ENCODE data around the gene RNF114.
A peak's percentile ranks its signal among the peaks of the same experiment; 100 is the strongest.

RNF114 gene

DNA sequence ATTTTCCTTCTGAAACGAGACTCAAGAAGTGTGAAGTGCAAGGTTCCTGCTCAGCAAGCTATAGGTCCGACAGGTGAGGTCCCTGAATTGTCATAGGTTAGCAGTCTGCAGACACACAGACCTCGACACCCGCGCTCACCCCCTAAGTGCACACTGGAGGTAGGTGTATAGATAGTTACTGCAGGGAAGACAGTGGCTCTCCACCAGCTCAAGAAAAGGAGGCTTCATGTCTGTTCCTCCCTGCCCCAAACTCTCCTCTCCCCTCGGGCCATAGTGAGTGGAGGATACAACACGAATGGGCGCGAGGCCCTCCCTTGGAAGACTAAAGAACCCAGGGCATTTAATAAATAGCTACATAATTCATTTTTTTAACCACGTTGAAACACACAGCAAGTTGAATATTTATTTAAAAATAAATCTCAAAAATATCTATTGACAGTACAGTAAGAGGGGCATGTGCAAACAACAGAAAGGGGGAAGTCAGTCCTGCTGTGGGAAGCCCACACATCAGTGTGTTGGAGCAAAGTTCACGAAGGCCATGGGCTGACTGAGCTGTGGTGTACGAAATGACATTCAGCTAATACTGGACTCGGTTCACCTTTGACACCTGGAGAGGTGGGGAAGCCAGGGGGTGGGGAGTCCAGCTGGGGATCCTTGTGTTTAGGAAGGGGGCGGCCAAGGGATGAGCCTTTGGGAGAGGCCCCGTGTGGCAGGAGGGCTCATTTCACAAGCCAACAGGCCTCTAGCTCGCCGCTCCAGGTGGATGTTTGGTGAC is 31.6 kb upstream of the RNF114 start:
- no peak for DNase-seq

DNA sequence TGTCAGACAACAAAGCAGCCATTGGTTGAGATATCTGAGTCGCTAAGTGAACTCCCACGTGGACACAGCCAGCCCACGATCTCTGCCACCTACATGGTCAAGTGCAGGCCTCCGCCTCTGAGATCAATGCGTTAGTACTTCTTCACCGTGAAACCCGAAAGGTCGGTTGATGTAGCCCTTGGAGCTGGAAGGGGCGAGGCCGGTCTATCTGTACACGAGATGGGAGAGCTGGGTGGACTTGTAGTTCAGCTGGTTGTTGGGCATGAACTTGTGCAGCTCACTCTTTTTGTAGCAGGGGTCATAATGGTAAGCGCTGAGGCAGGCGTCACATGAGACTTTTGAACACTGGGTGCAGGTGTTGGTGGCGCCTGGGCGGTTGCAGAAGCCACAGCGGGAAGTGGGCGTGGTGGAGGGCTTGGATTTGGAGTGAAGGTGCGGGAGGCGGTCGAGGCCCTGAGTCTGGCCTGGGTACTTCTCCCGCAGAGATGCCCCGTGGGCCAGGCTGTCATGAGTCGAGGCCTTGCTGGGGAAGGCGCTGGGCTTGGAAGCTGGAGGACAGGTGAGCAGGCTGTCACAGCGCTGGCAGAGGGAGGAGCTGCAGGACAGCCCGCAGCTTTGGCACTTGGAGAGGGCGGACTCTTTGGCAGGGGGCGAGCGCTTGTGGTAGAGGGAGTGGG is 30.6 kb upstream of the RNF114 start:
- no peak for DNase-seq

DNA sequence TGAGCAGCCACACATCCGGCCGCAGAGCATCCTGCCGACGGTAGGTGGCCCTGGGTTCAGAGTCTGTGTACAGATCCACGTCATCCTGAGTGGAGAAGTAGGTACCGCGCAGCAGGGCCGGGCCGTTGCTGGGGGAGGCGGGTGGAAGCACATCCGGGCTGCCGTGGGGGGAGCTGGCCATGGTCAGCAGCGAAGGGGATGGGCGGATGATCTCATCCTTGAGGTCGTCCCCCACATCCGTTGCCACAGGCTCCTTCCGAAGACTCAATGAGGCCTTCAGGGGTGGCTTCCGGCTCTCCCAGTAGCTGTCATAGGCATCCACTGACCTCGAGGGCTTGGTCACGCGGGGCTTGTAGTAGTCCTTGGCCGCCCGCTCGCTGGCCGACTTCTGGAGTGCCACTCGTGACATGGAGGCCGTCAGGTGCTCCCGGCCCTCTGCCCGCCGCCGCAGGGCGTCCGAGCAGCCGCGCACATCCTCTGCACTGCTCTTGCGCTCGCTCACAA is 30.0 kb upstream of the RNF114 start:
- DNase-seq = no peak

DNA sequence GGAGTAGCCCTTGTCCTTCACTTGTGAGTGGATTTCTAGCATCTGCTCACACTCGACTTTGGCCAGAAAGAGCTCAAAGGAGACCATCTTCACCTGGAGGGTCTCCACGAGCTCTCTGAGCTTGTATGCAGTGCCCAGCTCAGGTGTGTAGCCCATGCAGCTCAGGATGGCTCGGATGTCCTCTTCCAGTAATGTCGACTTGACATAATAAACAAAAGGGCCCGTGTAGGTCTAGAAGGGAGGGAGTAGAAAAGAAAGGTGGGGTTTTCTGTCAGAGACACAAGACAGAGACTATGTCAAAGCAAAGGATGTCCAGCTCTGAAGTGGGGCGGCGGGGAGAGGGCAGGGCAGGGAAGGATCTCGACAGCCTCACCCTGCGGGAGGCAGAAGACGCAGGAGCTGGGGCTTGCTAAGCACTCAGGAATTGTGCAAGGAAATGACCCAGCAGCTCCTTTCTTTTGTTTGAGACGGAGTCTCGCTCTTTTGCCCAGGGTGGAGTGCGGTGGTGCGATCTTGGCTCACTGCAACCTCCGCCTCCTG is 29.5 kb upstream of the RNF114 start:
- no peak for DNase-seq

DNA sequence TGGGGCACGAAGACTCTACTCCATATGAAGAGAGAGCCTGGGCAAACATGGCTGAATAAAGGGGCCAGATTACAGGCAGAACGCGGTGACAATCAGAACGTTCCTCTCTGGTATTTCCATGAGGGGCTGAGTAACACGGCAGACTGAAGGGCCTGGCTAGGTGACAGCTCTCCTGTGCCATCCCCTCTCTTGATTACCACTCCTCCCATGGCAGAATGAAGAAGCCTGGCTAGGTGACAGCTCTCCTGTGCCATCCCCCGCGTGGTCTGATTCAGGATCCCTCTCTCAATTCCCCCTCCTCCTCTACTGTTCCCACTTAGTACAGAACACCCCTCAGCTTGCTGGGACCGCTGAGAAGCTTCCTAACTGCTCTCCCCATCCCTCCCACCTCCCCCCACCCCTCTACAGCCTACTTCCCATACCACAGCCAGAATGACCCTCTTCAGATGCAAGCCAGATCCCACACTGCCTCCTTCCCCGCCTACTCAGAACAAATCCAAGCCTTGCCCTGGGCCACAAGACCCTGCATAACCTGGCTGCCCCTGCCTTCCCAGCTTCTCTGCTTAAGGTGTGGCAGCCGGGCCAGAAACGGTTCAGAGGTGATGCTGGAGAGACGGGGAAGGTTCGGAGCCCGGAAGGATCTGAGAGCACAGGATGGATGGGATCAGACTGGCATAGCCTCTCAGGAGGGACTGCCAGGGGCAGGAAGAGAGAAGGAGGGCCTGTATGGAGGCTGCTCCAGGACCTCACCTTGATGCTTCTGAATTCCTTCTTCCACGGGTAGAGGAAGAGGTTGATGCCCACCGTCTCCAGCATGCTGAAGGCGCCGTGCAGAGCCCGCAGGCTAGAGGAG is 28.6 kb upstream of the RNF114 start:
- DNase-seq = peak; percentile 93

DNA sequence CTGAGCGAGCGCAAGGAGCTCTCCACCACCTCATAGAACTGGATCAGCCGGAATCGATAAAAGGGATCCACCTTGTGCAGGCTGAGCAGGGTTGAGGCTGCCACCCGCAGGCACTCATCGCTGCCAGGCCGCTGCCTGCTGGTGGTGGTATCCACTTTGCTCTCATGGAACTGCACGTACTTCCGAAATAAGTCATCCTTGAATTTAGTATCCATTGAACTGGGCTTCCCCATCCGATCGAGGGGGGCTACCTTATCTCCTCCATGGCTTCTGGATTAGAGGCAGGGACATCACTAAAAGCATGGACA is 28.0 kb upstream of the RNF114 start:
- no peak for DNase-seq

DNA sequence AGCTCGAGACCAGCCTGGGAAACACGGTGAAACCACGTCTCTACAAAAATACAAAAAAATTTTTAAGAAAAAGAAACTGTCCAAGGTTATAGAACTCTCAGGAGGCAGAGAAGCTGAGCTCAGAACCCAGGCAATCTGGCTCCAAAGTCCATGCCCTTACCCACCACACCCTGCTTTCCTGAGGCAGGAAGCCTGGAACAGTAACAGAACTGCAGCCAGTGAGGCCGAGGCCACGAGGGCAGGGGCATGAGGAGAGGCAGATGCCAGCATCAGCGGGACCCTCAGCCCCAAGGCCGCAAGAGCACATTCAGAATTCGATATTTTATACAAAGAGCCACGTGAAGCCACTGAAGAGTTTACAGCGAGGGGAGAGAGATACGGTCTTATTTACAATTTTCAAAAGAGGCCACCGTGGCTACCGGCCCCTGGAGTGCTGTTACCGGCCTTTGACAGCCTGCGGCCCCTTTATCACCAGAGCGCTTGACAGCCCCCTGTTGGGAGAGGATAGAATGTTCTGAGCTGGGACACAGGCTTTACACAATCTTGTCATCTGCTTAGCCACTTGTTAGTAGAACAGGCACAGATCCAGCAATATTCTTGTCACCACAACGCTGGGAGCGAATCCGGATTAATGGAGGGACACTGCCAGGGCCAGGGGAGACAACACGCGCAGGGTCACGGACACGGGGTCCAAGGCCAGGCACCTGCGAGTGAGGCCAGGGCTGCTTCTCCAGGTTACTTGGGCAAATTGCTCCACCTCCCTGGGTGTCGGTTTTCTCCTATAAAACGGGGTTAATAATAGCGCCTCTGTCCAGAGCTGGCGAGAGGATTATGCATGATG is 26.5 kb upstream of the RNF114 start:
- DNase-seq = no peak

DNA sequence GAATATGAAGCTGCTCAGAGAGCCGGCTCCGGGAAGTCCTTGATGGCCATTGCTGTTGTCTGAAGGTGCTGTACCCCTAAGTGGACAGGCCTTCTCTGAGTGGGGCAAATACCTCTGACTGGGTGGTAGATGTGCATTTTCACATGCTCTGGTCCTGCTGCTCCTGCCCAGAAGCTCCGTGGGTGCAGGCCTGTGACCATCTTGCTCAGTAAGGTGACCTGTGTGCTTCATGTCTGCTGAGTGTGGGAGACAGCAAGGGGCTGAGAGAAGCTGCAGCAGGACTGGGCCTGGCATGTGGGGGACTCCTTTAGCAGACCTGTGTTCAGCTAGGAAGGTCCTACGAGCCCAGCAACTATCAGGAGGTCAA is 25.9 kb upstream of the RNF114 start:
- DNase-seq = no peak

DNA sequence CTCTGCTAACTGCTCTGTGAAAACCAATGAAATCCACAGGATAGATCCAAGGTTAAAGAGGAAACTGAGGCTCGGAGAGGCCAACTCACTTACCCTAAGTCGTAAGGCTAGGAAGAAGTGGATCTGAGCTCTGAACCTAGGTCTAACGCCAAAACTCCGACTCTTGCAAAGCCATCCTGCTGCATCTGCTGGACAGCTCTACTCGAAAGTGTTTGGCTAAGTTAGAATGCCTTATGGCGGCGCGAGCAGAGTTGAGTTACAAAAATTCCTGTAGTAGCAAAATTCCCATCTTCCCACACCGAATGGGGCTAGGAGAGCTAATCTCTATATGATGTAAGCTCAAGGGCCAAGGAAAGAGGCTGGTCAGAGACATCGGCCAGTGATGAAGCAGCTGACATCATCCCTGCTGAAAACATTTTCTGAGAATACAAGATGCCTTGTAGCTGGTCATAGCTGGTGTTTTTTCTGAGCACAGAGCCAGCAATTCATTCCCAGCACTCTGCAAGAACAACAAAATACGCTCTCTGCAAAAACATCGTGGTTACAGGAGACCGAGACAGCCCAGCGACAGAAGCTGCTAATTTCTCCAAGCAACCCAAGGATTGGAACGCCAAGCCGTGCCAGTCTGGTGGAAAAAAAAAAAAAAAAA is 22.7 kb upstream of the RNF114 start:
- no peak for DNase-seq

DNA sequence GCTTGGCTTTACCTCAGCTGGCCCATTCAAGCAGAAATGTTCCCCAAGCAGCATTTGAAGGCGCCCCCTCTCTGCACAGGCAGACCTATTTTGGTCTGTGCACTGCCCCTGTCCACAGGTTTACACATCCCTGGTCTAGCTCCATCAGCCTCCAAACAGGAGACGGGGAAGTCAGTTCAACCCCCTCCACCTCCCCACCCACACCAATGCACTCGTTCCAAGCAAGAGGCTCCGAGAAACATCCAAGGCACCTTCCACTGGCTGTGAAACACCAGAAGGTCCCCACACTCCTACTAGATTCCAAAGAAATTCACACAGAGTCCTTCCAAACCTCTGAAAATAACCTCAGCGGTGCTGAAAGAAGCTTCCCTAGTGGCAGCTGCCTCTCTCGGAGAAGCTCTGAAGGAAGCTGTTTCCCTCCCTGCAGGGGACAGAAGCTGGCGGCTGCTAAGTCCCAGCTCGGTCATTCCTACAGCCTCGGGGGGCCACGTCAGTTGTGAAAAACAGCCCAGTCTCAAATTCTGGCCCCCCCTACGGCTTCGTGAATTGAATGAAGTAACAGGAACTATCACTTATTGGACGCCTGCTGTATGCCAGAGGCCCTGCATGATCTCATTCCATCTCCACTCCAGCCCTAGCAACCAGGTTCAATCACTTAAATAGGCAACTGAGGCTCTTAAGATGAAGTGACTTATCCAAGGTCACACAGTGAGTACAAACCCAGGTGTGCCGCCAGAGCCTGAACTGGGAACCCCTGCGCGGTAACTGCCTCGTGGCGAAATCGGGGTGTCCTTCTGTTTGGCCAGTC is 21.7 kb upstream of the RNF114 start:
- DNase-seq = no peak

DNA sequence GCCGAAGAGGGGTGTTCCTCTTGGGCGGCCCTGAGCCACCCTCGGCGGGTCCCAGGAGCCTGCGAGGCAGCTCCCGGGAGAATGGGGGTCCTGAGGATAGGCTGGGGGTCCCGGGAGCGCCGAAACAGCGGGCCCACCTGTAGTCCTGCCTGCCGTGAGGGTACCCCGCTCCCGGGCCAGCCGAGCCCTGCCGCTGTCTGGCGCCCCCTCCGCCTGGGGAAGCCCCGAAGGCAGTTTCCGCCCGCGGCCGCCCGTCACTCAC is 21.1 kb upstream of the RNF114 start:
- no peak for DNase-seq

DNA sequence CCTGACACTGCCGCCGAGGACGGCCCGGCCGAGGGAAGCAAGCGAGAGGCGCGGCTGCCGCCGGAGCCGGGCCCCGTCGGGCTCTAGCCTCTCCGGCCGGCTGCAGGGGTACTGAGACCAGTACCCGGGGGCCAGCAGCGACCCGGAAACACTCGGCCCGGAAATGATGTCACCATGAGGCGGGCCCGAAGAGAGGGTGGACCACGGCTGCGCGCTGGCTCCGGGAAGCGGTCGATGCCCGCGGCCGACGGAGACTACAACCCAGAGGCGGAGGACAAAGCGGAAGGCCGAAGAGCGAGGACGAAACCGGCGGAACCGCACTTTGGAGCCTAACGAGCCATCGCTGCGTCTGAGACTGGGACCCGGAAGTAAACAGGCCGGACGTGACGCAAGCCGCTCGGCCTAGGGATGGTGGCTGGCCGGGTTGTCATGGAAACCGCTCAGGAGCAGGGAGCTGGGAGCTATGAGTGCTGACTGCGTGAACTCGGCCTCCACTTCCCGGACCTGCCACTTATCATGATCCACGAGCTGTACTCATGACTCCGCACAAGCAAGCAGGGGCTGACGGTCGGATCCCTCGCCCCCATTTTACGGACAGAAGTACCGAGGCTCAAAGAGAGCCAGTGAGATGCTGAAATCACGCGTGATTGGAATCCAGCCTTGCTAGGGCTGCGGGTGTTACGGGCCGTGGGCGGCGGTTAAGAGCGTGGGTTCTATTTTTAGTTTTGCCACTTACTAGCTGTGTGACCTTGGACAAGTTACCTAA is 20.6 kb upstream of the RNF114 start, which contains the start of gene SPATA2:
TSS of gene SPATA2 (minus strand) at position 150 of the 766 bp plus-strand sequence. CDS start 7,039 bp downstream, outside the sequence.
- peak; percentile 88 for DNase-seq

DNA sequence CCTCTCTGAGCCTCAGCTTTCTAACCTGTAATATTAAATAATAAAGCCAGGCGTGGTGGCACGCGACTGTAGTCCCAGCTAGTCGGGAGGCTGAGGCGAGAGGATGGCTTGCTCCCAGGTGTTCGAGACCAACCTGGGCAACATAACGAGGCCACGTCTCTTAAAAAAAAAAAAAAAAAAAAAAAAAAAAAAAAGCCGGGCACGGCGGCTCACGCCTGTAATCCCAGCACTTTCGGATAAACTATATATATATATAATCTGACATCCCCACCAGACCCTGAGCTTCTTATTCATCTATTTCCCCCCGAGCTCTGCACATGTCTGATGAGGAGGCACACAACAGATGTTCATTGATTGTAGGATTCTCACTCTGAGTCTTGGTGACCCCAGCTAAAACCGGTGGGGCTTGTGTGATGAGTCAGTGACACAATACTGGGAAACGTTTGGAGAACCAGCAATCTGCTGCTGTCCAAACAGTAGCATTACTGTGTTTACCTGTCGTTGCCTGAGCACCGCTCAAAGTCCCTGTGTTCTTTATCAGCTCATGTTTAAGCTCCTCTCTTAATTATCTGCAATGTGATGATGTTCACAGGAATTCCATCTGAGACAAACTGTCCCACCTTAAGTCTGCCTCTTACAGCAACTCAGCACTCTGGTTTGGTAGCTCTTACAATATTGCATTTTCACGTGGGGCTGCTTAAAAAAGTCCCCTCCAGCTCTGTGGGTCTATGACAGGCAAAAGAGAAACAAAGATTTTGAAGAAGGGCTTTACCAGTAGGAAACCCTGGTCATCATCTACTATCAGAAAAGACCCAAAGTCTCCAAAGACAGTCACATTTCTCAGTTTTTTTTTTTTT is 19.8 kb upstream of the RNF114 start:
- peak; percentile 83 for DNase-seq

DNA sequence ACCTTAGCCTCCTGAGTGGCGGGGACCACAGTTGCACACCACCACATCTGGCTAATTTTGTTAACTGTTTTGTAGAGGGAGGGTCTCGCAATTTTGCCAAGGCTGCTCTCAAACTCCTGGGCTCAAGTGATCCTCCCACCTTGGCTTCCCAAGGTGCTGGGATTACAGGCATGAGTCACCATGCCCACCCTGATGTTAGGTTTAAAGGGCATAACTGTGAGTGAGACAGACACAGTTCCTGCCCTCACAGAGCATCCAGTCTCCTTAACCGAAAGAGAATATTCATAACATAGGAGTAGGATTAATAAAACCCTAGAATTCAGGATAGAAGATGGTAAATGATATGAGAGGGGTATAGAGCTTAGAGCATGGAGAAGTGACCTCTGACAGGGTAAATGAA is 17.8 kb upstream of the RNF114 start:
- DNase-seq = no peak

DNA sequence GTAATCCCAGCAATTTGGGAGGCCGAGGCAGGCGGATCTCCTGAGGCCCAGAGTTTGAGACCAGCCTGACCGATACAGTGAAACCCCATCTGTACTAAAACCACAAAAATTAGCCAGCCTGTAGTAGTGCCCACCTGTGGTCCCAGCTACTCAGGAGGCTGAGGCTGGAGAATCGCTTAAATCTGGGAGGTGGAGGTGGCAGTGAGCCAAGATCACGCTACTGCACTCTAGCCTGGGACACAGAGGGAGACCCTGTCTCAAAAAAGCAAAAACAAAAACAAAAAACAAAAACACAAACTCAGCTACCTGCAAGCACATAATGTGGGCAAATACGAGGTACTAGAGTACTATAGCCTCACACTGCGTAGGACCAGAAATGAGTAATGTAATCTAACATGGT is 17.2 kb upstream of the RNF114 start:
- no peak for DNase-seq

DNA sequence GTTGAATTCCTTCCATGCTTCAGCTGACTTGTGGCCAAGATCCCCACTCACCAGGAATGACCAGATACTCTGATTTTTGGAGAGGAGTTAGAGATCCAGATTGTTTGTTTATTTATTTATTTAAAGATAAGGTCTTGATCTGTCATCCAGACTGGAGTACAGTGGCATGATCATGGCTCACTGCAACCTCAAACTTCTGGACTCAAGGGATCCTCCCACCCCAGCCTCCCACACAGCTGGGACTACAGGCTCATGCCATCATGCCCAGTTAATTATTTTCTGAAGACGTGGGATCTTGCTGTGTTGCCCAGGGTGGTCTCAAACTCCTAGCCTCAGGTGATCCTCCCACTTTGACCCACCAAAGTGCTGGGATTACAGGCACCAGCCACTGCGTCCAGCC is 16.7 kb upstream of the RNF114 start:
- DNase-seq = no peak

DNA sequence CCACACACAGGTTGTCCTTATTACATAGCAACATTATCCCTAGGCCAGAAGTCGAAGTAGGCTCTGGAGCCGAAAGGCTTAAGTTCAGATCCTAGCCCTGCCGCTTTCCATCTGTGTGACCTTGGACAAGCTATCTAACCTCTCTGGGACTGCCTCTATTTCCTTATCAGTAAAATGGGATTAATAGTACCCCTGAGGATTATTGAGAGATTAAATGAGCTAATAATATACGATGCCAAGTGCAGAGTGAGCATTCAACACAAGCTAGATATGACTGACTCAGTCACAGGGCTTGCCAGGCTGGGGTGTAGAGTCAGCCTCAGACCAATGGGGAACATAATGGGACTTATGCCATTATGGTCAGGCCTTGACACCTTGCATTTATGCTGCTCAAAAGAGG is 11.9 kb upstream of the RNF114 start:
- DNase-seq = no peak

DNA sequence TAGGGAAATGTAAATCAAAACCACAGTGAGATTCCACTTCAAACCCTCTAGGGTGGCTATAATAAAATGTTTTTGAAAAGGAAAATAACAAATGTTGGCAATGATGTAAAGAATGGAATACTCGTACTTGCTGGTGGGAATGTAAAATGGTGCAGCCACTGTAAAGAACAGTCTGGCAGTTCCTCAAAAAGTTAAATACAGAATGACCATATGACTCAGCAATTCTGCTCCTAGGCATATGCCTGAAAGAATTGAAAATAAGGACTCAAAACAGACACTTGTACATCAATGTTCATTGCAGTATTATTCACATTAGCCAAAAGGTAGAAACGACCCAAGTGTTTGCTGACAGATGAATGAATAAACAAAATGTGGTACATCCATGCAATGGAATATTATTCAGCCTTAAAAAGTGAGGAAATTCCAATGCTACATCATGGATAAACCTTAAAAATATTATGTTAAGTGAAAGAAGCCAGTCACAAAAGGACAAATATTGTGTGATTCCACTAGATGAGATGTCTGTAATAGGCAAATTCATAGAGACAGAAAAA is 10.2 kb upstream of the RNF114 start:
- no peak for DNase-seq
